Mammary epithelial cell (primary cell): ENCODE measurements around the gene CCDC184.

ENCODE experiments used
- CTCF ChIP-seq, 2 donors: IDR thresholded peaks in 1 of 2; conservative IDR thresholded peaks in 1 of 2; 2 replicates each; pipeline ENCODE4 v1.5.1; 2011 to 2012; ENCODE audit warnings: inconsistent platforms in 2 of 2, low read length in 2 of 2, mild to moderate bottlenecking in 2 of 2, control low read depth in 1 of 2, low read depth in 1 of 2; ENCODE audit not compliant: insufficient read depth in 1 of 2; ENCODE audit errors: extremely low read depth in 1 of 2
- EZH2 ChIP-seq: IDR thresholded peaks from 2 replicates; pipeline ENCODE4 v1.6.1; 2012; ENCODE audit warnings: low read length, inconsistent platforms, borderline replicate concordance

- TF ChIP-seq CTCF (conservative IDR thresholded peaks at IDR 0.05 in 1 of 2, IDR thresholded peaks at IDR 0.05 in 1 of 2; ENCODE audit: extremely low read depth in 1 of 2, insufficient read depth in 1 of 2, low read depth in 1 of 2, low read length in 2 of 2), result peak; percentile 95 to 98
- no peak for TF ChIP-seq EZH2
These were observed 18.1 kb upstream of the CCDC184 start for GRCh38 chr12:48165089-48165981.
